ENCODE measurements around the gene TCF3.
A peak's percentile ranks its signal among the peaks of the same experiment; 100 is the strongest.

The TCF3 gene

DNA sequence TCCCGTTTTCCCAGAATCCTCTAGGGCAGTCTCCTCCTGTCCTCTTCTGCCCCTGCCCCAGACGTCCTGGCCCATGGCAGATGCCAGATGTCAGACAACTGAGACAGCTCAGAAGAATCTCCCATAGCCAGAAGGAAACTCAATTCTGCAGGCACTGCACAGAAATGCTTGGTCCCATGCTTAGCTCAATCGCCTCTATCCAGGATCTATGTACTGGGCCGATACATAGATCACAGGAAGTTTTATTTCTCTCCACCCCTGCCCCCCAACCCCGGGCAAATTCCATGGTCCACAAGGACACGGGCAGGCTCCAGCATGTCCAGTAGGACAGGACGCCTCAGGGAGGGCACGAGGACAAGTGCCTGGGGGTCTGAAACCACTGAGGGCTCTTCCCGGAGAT, 64.5 kb downstream of the TCF3 start:
- DNase-seq (ENCODE audit: low read depth in 2 of 3, low spot score in 1 of 3), result no peak

DNA sequence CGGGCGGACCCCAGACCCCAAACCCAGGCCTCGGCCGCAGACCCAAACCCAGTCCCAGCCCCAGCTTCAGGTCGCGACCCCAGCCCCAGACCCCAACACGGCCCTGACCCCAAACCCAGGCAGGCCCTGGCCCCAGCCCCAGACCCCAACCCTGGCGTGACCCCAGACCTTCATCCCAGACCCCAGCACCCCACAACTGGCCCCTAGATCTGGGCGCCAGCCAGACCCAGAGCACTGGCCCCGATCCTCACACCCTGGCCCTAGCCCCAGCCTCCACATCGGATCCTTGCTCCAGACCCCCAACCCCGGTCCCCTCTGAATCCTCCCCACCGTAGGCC, 67.2 kb downstream of the TCF3 start:
- DNase-seq (ENCODE audit: low read depth in 2 of 3, low spot score in 1 of 3), result no peak

DNA sequence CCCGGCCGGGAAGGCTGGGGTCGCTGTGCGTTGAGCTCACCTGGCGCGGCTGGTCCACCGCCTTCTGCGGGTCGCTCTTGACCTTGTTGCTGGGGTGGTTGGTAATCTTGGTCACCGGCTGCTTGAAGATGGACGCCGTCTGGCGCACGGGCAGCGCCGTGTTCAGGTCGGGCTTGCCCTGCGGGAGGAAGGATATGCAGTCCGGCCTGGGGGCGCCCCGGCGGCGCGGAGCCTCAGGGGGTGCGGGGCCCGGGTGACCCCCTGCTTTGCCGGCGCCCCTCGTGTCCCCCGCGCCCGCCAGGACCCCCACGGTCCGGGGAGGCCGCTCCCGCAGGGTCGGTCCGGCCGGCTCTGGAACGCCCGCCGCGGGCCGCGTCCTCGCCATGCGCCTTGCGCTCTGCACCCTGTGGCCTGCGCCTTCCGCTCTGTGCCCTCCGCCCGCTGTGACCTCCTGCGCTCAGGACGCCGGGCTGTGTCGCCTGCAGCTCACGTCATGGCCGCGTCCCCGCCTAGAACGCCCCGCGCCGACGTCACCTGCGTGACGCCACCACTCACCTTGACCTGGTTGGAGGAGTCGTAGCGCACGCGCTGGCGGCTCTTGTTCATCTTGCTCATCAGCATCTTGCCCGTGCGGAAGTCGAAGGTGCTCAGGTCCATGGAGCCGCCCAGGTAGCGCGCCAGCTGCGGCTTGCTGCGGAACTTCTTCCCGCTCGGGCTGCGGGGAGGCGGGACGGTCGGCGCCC, 67.7 kb downstream of the TCF3 start:
- DNase-seq (ENCODE audit: low read depth in 2 of 3, low spot score in 1 of 3), result no peak

DNA sequence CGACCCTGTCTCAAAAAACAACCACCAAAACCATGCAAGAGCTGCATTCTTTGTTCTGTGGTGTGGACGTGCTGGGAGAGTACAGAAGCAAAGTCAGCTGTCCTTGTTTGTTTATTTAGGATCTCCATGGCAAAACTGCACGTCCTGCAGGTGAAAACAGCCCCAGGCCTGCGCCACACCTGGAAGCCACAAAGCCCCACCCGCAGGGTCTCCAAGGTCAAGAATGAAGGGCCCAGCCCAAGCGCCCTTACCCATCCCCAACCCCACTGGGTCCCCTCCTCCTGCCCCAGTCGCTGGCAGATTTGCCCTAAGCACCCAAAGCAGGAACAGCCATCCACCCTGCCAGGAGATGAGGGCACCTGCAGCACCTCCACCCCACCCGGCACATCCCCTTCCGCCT, 70.2 kb downstream of the TCF3 start:
- DNase-seq (ENCODE audit: low read depth in 2 of 3, low spot score in 1 of 3), result no peak

DNA sequence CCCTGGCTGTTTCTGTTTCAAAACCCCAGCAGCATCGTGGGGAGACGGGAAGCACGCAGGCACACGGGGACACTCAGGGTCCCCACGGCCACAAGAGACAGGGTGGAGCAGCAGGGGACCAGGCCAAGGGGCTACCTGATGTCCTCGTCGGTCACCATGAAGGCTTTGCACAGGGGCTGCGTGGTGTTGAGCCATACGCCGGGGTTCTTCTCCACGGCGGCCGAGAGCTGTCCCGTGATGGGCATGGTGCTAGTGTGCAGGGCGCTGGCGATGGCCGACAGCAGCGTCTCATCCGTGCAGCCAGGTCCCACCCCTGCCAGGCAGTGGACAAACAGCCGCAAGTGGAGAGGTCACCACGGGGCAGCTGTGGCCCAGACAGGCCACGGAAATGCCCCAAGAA, 71.5 kb downstream of the TCF3 start:
- no peak for DNase-seq (ENCODE audit: low read depth in 2 of 3, low spot score in 1 of 3)

DNA sequence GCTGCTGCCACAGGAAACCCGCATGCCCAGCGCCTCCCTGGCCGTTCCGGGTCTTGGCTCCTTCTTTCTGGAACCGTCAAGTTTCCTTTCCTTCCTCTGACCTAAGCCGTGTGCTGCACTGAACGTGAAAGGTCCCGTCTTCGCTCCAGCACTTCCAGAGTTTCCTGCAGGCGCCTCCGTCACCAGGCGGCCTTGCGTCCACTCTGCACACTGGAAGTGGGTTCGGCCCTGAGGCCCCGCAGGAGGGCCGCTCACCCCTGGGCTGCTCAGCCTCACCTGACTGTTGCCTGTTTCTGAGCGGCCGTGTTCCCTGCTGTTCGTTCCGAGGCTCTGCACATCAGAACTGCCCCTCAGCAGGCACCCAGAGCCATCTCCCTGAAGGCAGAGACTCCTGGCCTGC, 72.0 kb downstream of the TCF3 start:
- DNase-seq (ENCODE audit: low read depth in 2 of 3, low spot score in 1 of 3), result no peak

DNA sequence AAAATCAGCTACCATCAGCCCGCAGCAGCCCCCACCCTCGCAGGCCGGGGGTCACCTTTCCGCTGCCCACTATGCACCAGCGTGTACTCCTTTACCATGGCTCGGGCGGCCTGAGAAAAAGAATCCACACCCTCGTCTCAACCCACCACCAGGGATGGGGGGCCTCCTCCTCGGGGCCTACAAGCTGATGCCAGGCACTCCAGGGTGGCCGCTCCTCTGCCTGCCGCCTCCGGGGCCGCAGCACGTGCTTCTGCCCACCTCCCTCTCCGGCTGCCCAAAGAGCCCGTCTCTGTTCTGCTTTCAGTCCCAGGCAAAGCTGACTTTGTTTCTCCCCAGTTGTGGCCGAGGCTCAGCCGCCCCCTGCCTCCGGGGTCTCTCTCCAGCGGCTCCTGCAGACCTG, 73.2 kb downstream of the TCF3 start:
- DNase-seq (ENCODE audit: low read depth in 2 of 3, low spot score in 1 of 3), result no peak

DNA sequence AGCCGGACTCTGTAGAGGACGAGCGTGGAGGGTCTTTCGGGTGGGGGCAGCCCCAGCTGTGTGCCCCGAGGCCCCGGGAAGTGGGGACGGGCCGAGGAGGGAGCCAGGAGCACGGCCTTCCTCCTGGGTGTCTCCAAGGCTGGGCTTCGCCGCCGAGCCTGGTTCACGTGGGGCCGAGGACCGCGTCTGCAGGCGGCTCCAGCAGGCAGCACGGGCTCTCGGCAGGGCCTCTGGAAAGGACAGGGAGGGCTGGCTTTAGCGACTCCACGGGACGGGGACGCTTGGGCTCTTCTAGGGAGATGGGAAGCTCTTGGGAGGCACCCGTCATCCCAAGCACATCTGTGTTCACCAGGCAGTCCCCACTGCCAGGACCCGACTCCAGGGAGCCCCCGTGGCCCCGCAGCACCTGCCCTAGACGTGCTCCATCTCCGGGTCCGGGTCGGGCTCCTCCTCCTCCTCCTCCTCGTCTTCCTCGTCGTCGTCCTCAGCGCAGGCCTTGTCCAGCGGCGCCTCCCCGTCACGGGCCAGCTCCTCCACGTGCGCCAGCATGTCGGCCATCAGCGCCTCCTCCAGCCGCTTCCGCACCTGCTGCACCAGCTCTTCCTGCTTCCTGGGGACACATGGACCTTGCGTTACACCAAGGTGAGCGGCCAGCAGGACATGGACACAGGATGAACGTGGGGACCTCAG, 74.3 kb downstream of the TCF3 start:
- no peak for DNase-seq (ENCODE audit: low read depth in 2 of 3, low spot score in 1 of 3)

DNA sequence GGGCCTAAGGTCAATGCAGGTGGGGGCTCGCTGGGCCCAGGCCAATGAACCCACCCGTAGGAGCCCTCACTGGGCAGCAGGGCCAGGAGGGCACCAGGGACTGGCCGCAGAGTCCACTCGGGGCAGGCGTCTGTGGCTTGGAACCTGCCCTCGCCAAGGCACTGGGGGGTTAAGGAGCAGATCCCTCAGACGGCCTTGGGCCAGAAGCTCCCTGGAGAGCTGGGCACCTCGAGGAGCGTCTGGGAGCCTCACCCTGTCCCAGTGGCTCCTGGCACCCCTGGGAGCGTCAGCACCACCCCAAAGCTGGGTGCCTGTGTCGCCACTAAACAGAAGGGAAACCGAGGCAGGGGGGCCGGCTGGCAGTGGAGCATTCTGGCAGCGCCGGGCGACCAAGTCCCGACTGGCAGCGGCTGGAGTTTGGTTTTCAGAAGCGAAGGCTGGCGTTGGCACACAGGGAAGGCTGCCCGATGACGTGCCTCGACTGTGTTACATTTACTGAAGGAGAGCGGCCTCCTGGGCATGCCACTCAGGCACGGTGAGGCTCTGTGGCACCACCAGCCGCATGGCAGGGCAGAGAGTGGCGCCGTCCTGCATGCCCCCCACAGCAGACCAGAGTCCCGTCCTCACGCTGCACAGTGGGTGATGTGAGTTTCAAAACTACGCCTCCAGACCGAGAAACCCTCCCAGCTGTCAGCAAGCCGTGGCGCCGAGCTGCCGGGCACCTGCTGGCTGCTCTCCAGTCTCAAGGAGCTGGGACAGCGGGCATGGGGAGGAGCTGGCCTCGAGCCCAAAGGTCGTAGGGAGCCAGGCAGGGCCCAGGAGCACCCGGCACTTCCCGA, 75.1 kb downstream of the TCF3 start:
- DNase-seq (ENCODE audit: low read depth in 2 of 3, low spot score in 1 of 3), result no peak

DNA sequence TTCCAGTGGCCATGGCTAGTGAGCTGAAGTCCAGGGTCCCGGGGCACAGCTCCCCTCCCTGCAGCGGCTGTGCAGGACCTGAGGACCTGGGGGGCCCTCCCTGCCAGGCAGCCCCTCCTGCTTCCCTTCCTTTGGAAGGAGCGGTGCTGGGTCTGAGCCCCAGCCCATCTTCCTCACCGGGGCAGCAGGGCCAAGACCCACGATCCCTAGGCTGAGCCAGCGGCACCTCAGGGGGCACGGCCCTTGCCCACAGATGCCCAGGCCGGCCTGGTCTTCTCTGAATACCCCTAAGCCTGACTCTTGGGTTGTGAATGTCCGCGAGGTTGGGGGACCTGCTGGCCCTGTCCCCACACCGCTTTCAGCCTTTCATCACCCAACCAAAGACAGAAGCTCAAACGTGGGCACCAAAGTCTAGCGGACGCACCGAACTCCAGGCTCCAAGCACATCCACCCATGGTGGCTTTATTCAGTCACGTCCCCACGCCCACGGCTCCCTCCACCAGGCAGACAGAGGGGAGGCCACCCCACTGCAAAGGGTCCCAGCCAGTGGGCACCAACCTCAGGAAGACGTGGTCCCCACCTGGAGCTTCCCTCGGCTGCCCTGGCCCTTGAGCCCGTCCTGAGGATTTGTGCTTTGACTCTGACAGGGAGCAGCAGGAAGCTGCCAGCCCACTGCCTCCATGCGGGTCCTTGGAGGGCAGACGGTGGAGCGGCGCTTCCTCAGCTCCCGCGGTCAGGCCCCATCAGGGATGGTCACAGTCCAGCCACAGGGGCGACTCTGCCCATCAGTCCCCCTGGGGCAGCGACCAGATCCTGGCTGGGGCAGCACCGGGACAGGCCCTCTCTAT, 75.9 kb downstream of the TCF3 start:
- no peak for DNase-seq (ENCODE audit: low read depth in 2 of 3, low spot score in 1 of 3)

DNA sequence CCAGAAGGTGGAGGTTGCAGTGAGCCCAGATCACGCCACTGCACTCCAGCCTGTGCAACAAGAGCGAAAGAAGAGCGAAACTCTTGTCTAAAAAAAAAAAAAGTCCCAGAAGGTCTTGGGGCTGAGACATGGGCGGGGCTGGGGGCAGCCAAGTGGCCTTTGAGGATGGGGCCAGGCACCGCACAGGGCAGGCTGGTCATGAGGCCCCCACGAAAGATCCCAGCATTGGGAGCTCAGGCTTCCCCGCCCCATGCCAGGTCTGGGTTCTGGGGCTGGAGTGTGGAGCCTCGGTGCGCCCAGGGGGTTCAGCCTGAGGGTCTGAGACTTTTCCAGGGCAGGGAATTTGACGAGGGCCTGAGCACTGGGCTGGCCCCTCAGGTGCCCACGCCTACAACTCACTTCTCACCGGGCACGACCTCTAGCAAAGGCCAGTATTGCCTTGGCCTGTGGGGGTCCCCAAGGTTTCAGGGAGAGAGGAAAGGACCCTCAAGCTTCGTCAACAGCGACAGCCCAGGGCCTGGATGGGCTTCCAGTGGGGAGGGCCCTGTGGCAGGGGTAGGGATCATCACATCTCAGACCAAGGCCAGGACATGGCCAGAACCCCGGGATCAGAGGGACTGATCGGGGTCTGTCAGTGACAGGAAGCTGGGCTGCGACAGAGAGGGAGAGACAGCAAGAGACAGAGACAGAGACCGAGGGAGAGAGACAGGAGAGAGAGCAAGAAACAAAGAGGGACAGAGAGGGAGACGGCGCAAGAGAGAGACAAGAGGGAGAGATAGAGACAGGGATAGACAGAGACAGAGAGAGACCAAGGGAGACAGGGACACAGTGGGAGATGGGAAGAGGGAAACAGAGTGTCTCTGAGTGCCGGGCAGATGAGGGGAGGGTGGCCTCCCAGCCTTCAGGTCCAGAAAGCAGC, 76.8 kb downstream of the TCF3 start:
- DNase-seq (ENCODE audit: low read depth in 2 of 3, low spot score in 1 of 3), result no peak

DNA sequence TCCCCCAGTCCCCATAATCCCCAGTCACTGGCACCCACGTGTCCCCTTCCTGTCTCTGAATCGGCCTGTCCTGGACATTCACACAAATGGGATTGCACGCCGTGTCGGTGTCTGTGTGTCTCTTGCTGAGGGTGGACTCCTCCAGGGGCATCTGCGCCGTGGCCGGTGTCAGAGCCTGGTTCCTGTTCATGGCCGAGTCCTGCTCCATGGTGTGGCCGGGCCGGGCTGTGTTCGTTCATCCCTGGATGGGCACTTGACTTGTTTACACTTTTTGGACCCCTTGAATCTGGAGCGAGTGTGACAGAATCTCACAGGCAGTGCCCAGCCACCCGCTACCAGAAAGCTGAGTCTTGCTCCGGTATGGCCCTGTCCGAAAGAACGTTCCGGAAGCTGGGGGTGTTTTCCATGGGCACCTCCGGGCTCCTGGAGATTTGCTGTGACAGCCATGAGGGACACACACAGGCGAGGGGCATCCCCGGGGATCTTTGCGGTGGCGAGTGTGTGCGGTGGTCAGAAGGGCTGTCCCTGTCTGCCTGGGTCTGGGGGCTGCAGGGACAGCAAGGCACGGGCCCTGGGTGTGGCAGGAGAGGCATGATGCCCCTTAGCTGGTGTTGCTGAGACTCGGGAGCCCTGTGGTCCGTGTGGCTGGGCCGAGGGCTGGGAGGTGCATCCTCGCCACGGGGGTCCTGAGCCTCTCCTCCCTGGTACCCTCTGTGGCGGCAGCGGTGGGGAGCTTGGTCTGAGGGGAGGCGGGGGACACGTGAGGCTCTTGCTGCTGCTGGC, 77.9 kb downstream of the TCF3 start:
- no peak for DNase-seq (ENCODE audit: low read depth in 2 of 3, low spot score in 1 of 3)

DNA sequence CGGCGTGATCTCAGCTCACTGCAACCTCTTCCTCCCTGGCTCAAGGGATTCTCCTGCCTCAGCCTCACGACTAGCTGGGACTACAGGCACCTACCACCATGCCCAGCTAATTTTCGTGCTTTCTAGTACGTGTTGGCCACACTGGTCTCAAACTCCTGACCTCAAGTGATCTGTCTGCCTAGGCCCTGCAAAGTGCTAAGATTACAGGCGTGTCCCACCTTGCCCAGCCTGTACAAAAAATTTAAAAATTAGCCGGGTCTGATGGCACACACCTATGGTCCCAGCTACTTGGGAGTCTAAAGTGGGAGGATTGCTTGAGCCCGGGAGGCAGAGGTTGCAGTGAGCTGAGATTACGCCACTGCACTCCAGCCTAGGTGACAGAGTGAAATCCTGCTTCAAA, 79.6 kb downstream of the TCF3 start:
- no peak for DNase-seq (ENCODE audit: low read depth in 2 of 3, low spot score in 1 of 3)

DNA sequence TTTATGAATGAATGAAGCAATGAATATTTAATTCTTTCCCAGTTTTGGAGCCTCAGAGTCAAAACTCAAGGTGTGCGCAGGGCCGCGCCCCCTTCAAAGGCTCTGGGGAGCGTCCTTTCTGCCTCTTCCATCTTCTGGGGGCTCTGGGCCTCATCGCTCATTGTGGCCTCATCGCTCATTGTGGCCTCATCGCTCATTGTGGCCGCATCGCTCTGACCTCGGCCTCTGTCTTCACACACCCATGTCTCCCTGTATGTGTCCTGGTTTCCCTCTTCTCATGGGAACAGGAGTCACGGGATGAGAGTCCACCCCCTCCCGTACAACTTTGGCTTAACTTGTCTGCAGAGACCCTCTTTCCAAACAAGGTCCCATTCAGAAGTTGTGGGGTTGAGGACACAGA, 81.1 kb downstream of the TCF3 start:
- DNase-seq (ENCODE audit: low read depth in 2 of 3, low spot score in 1 of 3), result no peak

DNA sequence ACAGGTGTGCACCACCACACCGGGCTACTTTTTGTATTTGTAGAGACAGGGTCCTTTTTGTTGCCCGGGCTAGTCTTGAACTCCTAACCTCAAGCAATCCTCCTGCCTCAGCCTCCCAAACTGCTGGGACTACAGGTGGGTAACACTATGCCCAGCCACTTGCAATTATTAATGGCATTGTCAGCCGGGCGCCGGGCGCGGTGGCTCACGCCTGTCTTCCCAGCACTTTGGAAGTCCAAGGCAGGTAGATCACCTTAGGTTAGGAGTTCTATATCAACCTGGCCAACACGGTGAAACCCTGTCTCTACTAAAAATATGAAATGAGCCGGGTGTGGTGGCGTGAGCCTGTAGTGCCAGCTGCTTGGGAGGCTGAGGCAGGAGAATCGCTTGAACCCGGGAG, 81.6 kb downstream of the TCF3 start:
- DNase-seq (ENCODE audit: low read depth in 2 of 3, low spot score in 1 of 3), result no peak

DNA sequence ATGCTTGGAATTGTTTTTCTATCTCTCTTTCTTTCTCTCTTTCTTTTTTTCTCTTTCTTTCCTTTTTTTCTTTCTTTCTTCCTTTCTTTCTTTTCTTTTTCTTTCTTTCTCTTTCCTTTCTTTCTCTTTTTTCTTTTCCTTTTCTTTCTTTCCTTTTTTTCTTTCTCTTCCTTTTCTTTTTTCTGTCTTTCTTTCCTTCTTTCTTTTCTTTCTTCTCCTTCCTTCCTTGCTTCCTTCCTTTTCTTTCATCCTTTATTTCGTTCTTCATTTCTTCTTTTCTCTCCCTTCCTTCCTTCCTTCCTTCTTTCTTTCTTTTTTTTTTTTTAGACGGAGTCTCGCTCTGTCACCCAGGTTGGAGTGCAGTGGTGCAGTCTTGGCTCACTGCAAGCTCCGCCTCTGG, 82.4 kb downstream of the TCF3 start:
- DNase-seq (ENCODE audit: low read depth in 2 of 3, low spot score in 1 of 3), result no peak

DNA sequence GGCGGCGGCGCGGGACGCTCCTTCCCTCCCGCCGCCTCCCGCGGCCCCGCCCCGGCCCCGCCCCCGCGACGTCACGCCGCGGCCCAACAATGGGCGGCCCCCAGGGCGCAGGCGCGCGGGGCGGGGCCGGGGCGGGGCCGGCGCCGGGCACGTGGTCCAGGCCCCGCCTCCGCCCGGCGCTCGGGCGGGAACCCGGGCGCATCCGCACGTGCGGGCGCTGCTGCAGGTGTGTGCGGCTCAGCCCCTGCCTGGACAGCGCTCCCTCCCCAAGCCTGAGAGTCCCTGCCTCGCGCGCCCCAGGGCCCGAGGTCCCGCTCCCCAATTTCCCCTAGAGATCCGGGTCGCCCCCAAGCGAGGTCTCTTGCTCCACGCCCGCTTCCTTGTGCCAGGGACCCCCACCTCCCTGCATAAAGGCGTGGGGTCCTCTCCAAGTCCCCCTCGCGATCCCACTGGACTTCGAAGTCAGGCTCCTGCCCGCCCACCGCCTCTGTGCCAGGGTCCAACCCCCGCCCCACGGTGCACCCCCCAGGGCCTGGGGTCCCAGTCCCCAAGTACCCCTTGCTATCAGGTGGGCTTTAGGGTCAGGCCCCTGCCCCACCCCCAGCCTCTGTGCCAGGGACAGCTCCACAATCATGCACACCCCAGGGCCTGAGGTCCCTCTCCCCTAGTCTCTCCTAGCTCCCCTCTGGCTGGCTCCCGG, 83.9 kb downstream of the TCF3 start, which contains the start of gene MEX3D:
Gene MEX3D (minus strand): TSS at position 6 of the 700 bp plus-strand sequence. CDS start 267 bp downstream, outside the sequence.
- DNase-seq (ENCODE audit: low read depth in 2 of 3, low spot score in 1 of 3), result peak; percentile 55 to 75 (median 60)

DNA sequence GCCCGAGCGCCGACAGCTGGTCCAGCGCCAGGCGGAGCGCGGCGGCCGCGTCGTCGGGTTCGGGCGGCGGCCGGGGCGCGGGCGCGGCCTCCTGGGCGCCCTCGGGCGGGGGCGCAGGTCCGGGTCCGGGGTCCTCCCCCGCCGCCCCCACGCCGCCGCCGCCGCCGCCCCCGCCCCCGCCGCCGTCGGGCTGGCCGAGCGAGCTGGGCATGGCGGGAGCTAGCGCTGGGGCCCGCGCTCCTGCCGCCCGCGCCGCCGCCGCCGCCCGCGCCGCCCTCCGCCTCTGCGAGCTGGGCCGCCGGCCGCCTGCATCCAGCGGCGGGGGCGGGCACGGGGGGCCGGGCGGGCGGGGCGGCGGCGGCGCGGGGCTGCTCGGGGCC, 84.6 kb downstream of the TCF3 start:
- no peak for DNase-seq (ENCODE audit: low read depth in 2 of 3, low spot score in 1 of 3)
